ENCODE results near the gene MLEC. TPM values are rescaled to one million over a fixed set of nuclear protein-coding genes. Genes with fewer than 3 reads are reported as not detected.

MLEC gene
- total and polyA plus RNA-seq, 3 donors from 2014 or later = 93.2 to 130 (median 104) TPM

GRCh38 chr12:120738252-120739030, 51.5 kb downstream of the MLEC start:
- TF ChIP-seq POLR2A (IDR thresholded peaks at IDR 0.05) = no peak
- TF ChIP-seq, protein P1, sequence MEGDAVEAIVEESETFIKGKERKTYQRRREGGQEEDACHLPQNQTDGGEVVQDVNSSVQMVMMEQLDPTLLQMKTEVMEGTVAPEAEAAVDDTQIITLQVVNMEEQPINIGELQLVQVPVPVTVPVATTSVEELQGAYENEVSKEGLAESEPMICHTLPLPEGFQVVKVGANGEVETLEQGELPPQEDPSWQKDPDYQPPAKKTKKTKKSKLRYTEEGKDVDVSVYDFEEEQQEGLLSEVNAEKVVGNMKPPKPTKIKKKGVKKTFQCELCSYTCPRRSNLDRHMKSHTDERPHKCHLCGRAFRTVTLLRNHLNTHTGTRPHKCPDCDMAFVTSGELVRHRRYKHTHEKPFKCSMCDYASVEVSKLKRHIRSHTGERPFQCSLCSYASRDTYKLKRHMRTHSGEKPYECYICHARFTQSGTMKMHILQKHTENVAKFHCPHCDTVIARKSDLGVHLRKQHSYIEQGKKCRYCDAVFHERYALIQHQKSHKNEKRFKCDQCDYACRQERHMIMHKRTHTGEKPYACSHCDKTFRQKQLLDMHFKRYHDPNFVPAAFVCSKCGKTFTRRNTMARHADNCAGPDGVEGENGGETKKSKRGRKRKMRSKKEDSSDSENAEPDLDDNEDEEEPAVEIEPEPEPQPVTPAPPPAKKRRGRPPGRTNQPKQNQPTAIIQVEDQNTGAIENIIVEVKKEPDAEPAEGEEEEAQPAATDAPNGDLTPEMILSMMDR (IDR thresholded peaks at IDR 0.05) = no peak
- 87 to 90% methylated on average over 10 to 30 of the region's 31 CpGs for WGBS, 2 donors
- intact Hi-C loops (cut with DNase I; ENCODE audit: low total_unique reads) = no loop called here

DNA sequence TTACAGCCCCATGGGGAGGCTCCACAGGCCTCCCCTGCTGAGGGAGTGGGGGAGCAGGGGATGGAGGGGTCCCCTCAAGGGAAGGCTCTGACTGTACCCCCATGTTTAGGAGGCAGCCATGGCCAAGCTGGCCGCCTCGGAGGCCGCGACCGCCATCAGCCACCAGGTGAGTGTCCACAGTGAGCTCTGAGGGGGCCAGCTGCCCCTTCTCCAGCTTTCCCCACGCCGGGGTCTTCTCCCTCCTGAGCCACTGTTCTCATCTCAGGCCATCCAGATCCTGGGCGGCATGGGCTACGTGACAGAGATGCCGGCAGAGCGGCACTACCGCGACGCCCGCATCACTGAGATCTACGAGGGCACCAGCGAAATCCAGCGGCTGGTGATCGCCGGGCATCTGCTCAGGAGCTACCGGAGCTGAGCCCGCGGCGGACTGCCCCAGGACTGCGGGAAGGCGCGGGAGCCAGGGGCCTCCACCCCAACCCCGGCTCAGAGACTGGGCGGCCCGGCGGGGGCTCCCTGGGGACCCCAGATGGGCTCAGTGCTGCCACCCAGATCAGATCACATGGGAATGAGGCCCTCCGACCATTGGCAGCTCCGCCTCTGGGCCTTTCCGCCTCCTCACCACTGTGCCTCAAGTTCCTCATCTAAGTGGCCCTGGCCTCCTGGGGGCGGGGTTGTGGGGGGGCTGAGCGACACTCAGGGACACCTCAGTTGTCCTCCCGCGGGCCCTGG, 52.2 kb downstream of the MLEC start:
- DNase-seq = no peak
- Histone ChIP-seq H3K27me3 (no peaks in the 10 kb centered on the region), H3K36me3 (ENCODE audit: low read depth, missing control alignments) (no peaks in the 10 kb centered on the region), H3K27ac (no peak overlapping the region), H3K9me3 (no peaks in the 10 kb centered on the region), H3K4me3 (no peak overlapping the region), H3K4me1 (no peaks in the 10 kb centered on the region)
- WGBS, 2 donors = 92 to 94% methylated on average over 23 to 37 of the region's 38 CpGs
- TF ChIP-seq, protein P1 (IDR thresholded peaks at IDR 0.05) = no peak
- TF ChIP-seq POLR2A (IDR thresholded peaks at IDR 0.05) = no peak
- intact Hi-C loops (cut with DNase I; ENCODE audit: low total_unique reads) = no loop called here

More at GRCh38 chr12:120738252-120739030, 51.5 kb downstream of the MLEC start:
- no peaks in the 10 kb centered on the region for H3K9me3 ChIP-seq
- no peak for DNase-seq
- H3K27me3 ChIP-seq = no peaks in the 10 kb centered on the region
- no peaks in the 10 kb centered on the region for H3K4me1 ChIP-seq
- H3K4me3 ChIP-seq = no peak overlapping the region
- H3K36me3 ChIP-seq (ENCODE audit: low read depth, missing control alignments) = no peaks in the 10 kb centered on the region
- H3K27ac ChIP-seq = no peak overlapping the region

DNA sequence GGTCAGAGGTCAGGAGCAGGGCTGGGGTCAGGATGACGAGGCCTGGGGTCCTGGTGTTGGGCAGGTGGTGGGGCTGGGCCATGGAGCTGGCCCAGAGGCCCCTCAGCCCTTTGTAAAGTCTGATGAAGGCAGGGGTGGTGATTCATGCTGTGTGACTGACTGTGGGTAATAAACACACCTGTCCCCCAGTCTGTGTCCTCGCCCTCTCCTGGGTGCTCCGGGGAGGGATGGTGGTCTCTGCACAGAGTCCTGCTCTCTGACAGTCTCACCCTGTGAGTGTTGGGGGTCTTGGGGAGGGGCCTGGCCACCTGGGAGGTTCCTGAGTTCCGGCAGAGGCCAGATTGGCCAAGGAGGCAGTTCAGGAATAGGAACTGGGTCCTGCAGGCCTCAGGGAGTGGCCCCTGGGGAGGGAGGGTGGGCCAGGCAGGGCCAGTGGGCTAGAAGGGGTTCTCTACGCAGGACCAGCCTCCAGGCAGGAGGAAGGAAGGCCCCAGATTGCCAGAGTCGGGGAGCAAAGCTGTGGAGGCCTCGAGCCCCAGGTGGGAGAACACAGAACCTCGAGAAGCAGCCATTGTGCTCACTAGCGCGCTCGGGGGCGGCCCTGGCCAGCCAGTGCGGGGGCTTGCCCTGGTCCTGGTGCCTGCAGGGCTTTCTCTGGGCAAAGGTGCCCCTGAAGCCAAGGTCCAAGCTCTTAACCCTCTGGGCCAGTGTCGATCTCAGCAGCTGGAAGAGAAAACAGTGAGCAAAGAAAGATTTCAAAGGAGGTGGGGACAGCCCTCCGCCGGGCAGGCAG, 53.1 kb downstream of the MLEC start:
- intact Hi-C loops (cut with DNase I; ENCODE audit: low total_unique reads) = no loop called here
- Histone ChIP-seq H3K27ac (no peak overlapping the region), H3K4me3 (no peak overlapping the region), H3K4me1 (no peaks in the 10 kb centered on the region), H3K9me3 (no peaks in the 10 kb centered on the region), H3K27me3 (no peaks in the 10 kb centered on the region), H3K36me3 (ENCODE audit: low read depth, missing control alignments) (no peaks in the 10 kb centered on the region)
- no peak for DNase-seq
- TF ChIP-seq, protein P1 (IDR thresholded peaks at IDR 0.05) = no peak
- TF ChIP-seq POLR2A (IDR thresholded peaks at IDR 0.05) = no peak
- WGBS, 2 donors = 79 to 84% methylated on average over 8 to 16 of the region's 16 CpGs

GRCh38 chr12:120740871-120741270, 53.9 kb downstream of the MLEC start:
- no peak overlapping the region for H3K4me3 ChIP-seq
- TF ChIP-seq, protein P1 (IDR thresholded peaks at IDR 0.05) = no peak
- no peak for TF ChIP-seq POLR2A (IDR thresholded peaks at IDR 0.05)
- intact Hi-C loops (cut with DNase I; ENCODE audit: low total_unique reads) = no loop called here
- H3K27me3 ChIP-seq = no peaks in the 10 kb centered on the region
- H3K9me3 ChIP-seq = no peaks in the 10 kb centered on the region
- WGBS, 2 donors = 81 to 91% methylated on average over 10 to 15 of the region's 15 CpGs
- H3K36me3 ChIP-seq (ENCODE audit: low read depth, missing control alignments) = no peaks in the 10 kb centered on the region
- no peak for DNase-seq
- H3K27ac ChIP-seq = no peak overlapping the region
- H3K4me1 ChIP-seq = no peaks in the 10 kb centered on the region
